OCI-LY1 (cell line): ENCODE results near the gene CCL19.

Experiments
- EZH2 ChIP-seq: fragments of 200-600 bp; sonication (generic), shearing (Covaris generic); IDR thresholded peaks from 2 replicates; pipeline ENCODE4 v1.8.0; 2017; ENCODE audit warnings: borderline replicate concordance, mixed run types, mild to moderate bottlenecking, antibody characterized with exemption, low read length, moderate library complexity, mixed read lengths
- TF ChIP-seq, protein P1 (sequence below): fragments of 200-600 bp; sonication (generic), shearing (Covaris generic); IDR thresholded peaks from 2 replicates; pipeline ENCODE4 v1.5.1; 2017; ENCODE audit warnings: mild to moderate bottlenecking, antibody characterized with exemption, low read length, moderate library complexity, mixed read lengths

DNA sequence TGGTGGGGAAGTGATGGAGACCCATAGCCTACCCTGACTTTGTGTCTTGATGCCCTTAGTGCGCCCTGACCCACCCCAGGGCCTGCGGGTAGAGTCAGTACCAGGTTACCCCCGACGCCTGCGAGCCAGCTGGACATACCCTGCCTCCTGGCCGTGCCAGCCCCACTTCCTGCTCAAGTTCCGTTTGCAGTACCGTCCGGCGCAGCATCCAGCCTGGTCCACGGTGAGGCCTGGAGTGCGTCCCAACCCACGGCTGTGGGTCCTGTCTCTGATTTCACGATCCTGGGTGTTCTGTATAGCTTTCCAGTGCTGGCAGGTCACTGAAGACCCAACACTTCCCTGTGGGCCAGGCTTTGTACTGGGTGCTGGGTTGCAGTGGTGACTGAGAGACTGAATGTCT is 32.6 kb downstream of the CCL19 start:
- TF ChIP-seq, protein P1, sequence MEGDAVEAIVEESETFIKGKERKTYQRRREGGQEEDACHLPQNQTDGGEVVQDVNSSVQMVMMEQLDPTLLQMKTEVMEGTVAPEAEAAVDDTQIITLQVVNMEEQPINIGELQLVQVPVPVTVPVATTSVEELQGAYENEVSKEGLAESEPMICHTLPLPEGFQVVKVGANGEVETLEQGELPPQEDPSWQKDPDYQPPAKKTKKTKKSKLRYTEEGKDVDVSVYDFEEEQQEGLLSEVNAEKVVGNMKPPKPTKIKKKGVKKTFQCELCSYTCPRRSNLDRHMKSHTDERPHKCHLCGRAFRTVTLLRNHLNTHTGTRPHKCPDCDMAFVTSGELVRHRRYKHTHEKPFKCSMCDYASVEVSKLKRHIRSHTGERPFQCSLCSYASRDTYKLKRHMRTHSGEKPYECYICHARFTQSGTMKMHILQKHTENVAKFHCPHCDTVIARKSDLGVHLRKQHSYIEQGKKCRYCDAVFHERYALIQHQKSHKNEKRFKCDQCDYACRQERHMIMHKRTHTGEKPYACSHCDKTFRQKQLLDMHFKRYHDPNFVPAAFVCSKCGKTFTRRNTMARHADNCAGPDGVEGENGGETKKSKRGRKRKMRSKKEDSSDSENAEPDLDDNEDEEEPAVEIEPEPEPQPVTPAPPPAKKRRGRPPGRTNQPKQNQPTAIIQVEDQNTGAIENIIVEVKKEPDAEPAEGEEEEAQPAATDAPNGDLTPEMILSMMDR: no peak
- no peak for TF ChIP-seq EZH2
